T-helper 2 cell (primary cell): Measurements from ENCODE around the gene EIF4A3.
"Not testable (repeated sequence)": the region's sequence is repeated elsewhere in the genome, so short reads cannot be mapped to it uniquely, and the experiment has no call there.

ENCODE experiments used
- DNase-seq, 5 experiments: peaks; one replicate each; pipeline versions ENCODE4 v3.0.0 to v3.0.0-alpha.2; 2012 to 2022

The EIF4A3 gene

DNA sequence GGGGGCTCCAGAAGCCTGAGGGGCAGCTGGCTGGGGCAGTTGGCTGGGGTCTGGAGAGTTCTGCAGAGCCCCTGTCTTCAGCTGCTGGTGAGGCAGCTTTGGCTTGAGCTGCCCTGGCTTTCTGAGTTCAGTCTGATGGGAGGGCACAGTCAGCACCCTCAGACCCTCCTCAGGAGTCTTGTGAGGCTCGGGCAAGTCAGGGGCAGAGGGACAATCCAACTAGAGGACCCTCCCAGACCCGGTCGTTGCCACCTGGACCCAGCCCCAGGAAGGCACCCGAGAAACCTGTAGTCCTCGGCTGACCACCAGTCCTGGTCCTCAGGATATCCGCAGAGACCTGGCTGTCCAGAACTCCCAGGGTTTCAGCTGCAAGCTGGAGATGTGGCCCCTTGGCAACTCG is 24.8 kb upstream of the EIF4A3 start:
- no peak for DNase-seq

DNA sequence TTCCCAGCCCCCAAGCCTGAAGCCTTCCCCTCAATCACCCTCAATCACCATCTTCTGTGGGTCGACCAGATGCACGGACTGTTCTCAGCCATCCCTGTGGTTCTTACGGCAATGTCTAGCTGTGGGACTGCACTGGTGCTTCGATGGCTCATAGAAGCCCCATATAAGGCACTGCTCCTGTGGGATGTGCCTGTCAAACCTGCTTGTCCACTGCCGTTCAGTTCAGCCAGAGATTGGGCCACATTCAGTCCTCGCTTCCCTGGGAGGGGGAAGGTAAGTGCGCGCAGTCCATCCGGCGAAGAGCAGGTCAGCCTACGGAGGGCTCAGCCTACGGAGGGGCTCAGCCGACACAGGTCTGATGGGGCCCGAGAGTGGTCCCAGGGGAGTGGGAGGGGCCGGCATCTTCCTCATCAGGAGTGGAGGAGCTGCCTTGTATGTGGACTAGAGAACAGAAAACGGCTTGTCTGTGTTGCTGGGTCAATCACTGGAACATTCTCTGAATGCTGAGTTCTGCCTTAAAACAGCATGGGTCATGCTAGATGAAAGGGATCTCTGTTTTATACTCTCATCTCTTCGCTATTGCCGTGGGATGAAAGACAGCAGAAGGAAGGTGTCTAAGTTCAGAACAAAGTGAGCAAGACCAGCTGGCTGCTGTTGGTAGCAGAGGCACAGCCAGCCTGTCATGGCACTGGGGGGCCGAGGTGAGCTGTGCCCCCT is 23.0 kb upstream of the EIF4A3 start, which contains the start of gene CARD14:
CARD14 (plus strand) TSS at position 247 of the 717 bp plus-strand sequence. CDS start 11,409 bp downstream, outside the sequence.
- DNase-seq: no peak

DNA sequence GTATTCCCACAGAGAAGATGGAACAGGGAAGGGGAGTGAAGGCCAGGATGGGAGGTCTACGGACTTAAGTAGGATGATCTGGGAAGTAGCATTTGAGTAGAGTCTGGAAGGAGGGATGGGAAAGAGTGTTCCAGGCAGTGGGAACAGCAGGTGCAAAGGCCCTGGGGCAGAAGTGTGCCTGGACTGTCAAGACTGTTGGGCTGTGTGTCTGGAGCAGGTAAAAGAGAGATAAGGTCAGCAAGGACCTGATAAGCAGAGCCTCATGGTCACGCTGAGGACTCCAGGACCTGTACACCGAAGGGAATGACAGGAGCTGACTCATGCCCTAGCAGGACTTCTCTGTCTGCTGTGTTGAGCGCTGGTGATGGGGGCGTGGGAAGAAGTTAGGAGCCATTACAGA is 22.2 kb upstream of the EIF4A3 start:
- DNase-seq: no peak

DNA sequence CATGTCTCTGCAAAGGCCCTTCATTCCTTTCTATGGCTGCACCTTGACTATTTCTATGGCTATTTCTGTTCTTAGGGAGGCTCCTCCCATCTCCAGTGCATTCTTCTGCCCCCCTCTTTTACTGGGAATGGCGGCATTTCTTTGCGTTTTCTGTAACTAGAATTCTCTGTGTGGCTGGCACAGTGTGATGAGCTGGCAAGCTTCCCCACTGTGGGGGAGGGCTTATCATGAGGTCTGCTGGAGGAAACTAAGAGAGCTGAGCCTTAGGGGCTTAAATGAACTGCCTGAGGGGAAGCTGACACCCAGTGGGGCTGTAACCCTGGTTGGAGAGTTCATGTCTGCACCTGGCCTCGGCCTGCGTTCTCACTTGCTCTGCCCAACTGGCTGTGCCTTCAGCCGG is 21.4 kb upstream of the EIF4A3 start:
- DNase-seq: no peak

DNA sequence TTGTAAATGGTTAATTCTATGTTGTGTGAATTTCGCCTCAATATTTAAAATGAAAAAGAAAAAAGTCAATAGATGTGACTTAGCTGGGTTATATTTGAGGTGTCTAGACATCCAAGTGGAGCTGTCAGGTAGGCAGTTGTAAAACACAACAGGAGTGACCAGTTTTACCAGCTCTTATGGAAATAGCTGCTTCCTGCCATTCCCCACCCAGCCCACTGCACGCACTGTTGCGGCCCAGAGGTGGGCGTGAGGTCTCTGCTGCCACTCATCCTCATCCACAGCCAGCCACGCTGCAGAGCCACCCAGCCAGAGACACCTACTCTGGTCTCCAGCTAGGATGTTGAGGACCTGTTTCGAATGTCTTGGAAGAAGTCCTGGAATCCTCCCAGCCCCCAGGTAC is 19.5 kb upstream of the EIF4A3 start:
- DNase-seq: no peak

DNA sequence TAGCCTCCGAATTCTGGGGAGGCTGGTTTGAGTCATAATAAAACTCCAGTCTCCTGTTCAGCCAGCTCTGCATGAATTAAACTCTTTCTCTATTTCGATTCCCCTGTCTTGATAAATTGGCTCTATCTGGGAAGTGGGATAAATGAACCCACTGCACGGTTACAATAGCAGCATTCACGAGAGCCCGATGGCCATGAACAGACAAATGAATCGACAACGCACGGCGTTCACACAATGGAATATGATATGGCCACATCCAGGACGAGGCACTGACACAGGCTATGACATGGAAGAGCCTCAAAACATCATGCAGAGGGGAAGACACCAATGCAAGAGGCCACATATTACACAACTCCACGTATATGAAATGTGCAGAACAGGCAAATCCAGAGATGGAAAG is 17.3 kb upstream of the EIF4A3 start:
- no peak for DNase-seq

DNA sequence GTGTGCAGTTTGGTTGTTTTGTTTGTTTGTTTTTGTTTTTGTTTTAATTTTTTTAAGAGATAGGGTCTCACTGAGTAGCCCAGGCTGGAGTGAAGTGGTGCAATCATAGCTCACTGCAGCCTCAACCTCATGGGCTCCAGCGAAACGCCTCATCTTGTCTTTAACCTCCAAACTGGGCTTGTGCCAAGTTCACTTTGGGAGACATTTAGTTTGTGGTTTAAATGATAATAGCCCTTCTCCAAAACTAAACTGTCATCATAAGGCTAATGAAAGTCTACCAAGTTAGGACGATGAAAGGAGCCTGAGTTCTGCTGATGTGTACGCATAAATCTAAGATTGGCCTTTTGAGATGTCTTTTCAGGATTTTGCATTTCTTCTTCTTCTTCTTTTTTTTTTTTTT is 16.4 kb upstream of the EIF4A3 start:
- DNase-seq: no peak

DNA sequence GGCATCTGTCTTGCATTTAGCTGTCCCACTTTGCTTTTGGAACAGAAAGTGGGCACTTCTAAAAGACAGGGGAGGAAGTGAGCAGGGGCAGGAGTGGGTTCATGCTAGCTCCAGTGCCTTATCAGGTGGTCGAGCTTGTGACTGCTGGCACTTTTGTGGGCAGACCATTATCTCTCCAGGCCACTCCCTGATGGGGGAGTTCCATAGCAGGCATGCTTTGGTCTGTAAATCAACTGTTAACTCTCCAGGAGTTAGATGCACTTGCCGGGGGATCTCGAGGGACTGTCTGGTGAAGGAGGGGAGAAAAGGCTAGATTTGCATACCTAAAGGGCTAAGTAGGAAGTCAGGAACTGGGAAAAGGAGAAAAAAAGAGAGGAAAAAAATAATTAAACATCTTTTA is 13.6 kb upstream of the EIF4A3 start:
- no peak for DNase-seq

DNA sequence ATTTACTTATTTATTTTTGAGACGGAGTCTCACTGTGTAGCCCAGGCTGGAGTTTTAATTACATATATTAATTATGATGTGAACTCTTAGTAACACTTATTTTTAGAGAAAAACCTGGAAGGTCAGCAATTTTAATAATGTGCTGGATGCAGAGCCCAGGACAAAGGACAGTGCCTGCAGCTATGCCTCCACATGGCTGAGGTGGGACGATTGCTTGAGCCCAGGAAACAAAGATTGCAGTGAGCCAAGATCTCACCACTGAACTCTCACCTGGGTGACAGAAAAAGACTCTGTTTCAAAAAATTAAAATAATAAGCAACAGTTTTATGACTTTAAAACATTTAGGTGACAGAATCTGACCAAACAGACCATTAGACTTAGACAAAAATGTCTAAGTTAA is 11.9 kb upstream of the EIF4A3 start:
- DNase-seq: no peak

DNA sequence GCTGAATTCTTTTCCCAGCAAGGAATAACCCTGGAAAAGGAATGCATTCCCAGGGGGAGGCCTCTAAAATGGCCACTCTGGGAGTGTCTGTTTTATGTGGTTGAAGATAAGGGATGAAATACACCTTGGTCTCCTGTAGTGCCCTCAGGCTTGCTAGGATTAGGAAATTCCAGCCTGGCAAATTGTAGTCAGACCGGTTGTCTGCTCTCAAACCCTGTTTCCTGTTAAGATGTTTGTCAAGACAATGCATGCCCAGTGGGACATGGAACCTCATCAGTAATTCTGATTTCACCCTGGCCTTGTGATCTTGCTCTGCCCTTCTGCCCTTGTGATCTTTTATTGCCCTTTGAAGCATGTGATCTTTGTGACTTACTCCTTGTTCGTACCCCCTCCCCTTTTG is 8.7 kb upstream of the EIF4A3 start:
- DNase-seq: not testable (repeated sequence)

DNA sequence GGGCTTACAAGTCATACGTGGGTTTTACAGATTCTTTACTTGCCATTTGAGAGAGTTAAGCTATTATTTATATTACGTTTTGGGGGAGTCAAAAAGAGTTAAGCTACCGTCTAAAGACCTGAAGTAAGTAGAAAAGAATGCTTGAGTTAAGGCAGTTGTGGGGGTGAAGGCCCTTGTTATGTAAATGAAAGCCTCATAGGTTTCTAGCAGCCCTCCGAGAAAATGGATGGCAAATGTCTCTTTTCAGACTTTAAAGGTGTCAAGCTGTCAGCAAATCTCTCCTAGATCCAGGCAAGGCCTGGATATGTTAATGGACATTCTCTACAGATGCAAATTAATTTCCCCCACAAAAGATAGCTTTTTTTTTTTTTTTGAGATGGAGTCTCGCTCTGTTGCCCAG is 7.2 kb upstream of the EIF4A3 start:
- DNase-seq: no peak

DNA sequence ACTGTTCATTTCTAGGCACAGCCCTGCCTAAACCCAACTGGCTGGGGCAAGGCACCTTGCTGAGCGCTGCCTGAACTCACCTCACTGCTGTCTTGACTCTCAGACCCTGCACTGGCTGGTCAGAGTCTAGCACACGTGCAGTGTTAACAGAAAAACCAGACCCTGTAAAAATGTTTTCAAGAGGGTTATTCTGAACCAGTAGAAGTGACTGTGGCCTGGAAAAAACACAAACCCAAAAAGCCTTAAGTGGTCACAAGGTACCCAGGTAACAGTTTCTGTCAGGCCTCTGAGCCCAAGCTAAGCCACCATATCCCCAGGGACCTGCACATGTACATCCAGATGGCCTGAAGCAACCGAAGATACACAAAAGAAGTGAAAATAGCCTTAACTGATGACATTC is 6.1 kb upstream of the EIF4A3 start:
- no peak for DNase-seq

DNA sequence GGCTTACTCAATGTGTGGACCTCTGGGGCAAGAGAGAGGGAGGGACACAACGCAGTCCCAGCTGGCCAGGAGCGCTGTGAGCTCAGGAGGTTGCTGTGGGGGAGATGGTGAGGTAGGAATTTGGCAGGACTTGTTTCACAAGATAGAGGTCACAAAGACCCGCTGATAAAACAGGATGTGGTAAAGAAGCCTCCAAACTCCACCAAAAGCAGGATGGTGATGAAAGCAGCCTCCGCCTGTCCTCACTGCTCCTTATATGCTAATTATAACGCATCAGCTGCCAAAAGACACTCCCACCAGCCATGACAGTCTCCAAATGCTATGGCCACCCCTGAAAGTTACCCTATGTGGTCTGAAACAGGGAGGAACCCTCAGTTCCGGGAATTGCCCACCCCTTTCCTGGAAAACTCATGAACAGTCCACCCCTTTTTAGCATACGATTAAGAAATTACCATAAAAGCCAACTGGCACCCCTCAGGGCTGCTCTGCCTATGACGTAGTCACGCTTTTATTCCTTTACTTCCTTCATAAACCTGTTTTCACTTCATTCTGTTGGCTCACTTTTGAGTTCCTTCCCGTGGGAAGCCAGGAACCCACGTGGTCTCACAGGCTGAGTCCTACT is 5.3 kb upstream of the EIF4A3 start:
- peak in 1 of 5 experiments; percentile 44 for DNase-seq

DNA sequence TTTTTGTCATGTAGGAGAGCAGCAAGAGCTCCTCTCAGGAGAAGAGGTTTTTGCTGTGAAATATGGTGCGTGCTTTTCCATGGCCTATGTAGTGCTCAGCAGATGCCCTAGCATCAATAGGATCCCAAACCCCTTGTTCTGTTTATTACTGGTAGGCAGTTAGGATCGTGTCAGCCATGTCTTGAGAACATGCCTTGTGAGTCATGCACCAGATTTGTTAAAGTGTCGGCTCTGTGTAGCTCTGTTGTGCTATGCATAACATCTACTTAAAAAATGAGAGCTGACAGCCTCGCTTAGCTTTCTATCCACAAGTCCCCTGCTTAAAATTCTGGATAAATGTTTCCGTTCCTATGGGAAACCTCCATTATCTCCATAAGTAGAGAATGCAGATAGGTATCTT is 4.4 kb upstream of the EIF4A3 start:
- DNase-seq: no peak

DNA sequence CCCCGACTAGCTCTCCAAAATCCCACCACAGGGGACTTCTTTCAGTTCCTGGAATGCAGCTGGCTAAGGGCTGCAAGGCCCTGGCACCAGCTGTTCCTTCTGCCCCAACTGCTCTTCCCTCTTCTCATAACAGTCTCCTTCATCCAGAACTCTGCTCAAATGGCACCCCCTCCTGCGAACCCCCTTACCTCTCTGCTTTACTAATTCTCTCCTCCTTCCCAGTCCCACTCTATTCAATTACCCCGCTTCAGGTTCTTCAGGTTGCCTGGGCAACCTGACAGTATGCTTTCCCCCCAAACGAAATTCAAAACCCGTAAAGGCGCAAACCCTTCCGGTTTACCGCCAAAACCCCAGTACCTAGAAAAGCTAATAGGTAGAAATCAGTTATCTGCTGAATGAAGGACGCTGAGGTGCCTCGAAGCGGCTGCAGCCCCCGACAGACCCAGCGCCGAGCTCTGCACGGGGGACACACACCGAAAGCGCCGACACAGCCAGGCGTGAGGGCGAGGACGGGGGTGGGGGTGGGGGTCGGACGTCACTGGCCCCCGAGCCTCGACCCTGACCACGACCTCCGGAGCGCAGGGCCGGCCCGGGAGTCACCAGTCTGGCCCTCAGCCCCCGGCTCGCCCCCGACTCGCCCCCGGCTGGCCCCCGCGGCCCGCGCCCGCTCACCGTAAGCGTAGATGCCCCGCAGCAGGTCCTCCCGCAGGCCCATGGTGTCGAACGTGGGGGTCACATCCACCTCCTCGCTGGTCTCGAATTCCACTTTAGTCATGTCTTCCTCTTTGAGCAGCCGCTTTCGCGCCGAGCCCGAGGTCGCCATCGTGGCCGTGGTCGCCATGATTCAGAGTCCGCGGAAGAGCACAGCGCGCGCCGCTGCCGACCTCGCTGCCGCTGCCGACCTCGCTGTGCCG is 550 bp downstream of the EIF4A3 start:
- peak in 1 of 5 experiments; percentile 44 for DNase-seq

DNA sequence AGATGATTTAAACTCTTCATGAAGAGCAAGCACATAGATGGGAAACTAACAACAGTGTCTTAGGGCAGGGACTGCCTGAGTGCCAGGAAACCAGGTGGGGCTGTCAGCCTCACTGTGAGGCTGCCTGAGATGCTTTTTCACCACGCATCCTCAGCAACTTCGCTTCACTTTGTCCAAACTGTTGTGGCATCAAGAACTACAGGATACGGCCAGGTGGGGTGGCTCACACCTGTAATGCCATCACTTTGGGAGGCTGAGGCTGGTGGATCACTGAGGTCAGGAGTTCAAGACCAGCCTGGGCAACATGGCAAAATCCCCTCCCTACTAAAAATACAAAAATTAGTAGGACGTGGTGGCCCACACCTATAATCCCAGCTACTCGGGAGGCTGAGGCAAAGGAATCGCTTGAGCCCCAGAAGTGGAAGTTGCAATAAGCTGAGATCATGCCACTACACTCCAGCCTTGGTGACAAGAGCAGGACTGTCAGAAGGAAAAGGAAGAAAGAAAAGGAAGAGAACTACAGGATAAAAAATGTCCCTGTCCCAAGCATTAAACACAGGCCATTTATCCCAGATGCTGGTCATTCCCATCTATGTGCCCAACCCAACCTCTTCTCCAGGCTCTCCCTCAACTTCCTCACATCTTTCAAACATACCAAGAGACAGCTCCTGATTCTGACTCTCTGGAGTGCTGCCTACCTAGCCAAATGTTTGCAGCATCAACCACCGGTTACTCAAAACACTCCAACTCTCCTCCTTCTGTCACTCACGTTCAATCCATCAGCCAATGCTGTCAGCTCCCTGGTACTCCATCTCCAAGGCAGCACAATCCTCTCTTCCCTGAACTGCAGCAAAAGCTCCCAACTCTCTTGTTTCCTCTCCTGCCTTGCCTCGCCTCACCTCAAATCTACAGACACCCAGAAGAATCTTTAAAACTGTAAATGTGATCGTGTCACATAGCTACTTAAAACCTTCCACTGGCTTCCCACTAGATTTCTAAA is 1.6 kb downstream of the EIF4A3 start:
- DNase-seq: peak in 1 of 5 experiments; percentile 45

DNA sequence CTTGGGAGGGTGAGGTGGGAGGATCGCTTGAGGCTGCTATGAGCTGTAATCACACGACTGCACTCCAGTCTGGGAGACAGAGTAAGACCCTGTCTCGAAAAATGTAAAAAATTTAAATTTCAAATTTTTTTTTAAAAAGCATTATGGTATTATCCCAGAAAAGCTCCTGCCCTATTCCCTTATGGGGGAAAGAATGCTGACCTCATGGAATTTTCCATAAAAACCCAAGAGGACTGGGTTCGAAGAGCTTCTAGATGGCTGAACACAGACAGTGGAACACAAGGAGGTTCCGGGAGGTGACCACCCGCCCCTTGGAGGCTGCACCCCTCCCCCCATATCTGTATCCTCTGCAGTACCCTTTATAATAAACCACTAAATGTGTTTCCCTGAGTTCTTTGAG is 4.0 kb downstream of the EIF4A3 start:
- DNase-seq: no peak

DNA sequence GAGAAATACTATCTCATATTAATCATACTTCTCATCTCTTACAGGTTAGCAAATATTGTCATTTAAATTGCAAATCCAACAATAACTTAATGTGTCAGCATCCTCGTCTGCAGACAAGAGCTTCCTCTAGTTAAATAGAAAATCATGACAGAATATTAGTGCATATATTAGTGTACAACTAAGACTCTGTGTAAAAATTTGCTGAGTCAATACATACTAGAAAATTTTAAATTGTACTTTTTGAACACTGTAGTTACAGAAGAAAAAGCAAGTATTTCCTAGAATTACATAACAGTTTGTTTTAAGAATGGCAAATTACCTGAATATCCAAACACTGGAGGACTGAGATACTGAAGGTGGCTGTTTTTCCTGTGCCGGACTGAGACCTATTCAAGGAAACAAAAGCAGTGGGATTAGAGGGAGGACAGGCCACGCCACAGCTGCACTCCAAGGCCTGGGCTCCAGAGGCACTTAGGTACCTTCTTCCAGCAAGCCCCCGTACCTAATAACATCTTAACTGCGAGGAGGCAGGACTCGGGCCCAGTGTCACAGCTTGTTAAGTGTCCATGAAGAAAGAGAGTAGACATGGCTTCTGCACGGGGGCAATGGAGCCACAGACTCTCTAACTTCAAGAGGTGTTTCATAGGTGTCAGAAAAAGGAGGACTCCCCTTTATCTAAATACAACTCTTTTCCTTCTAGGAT is 5.3 kb downstream of the EIF4A3 start:
- no peak for DNase-seq

DNA sequence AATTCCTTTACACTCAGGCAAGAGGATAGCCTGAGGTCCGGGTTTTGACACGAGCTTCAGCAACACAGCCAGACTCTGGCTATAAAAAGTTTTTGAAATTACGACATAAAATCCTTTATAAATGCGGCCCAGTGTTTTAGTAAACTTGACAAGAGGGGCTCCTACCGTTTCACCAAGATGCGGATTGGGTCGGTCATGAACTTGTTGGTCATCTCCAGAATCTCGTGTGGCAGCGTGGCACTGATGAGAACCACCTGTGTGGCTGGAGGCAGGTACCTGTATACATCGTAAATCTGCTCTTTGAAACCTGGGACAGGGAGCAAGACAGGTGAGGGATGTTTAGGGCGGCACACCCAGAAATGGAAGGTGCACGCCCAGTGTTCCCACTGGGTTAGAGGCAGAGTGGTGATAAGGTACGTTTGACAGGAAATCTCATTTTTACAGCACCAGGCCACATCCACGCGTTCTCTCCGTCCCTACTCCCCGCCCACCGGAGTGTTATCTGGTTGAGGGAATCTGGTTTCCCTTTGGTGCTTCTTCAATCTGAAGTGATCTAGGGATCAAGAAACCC is 8.0 kb downstream of the EIF4A3 start:
- DNase-seq: no peak

DNA sequence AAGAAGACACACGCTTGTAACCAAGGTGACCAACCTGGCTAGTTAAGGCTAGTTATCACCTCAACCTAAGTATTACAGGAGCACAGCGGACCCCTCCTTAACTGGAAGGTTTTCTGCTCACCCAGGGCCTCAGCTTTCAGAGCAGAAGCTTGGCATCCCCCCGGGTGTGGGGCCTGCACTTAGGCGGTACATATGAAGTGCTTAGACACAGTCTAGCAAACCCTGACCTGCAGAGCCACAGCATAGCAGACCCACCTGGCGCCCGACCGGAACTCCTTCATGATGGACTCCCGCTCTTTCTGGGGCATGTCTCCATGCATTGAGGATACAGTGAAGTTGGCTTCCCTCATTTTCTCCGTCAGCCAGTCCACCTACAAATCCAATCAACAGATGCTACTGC is 9.8 kb downstream of the EIF4A3 start:
- DNase-seq: no peak

DNA sequence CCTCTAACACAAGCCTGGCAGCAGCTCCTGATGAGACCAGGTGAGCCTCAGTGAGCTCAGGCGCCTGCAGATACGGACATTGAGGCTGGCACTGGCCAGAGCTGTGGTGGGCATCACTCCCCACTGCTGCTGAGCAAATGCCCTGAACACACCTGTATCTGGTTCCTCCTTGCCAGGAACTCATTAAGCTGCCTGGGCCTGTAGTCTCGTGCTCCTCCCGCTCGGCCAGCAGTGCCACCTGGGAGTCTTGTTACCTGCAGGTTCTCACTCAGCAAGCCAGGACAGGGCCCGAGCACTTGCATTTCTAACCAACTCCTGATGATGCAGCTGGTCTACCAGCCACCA is 13.3 kb downstream of the EIF4A3 start:
- DNase-seq: no peak
